DND-41 (cell line): ENCODE data around the gene VPS13A.

Experiments
- CTCF ChIP-seq: IDR thresholded peaks from 2 replicates; pipeline ENCODE4 v1.5.1; 2012; ENCODE audit warnings: borderline replicate concordance, low read length, moderate library complexity, mild to moderate bottlenecking; ENCODE audit not compliant: poor library complexity, severe bottlenecking; ENCODE audit errors: extremely low read depth
- EZH2 ChIP-seq: IDR thresholded peaks from 3 replicates; pipeline ENCODE4 v1.6.1; 2012; ENCODE audit warnings: borderline replicate concordance, low read depth, mild to moderate bottlenecking, moderate library complexity, low read length, inconsistent platforms; ENCODE audit not compliant: severe bottlenecking

- TF ChIP-seq CTCF (no peak), EZH2 (no peak)
These were observed 1.2 kb upstream of the VPS13A start for GRCh38 chr9:77176106-77176505.
